ENCODE results near the gene CAMK2G. TPM values are rescaled to one million over a fixed set of nuclear protein-coding genes. Genes with fewer than 3 reads are reported as not detected.

The CAMK2G gene
- total RNA-seq, 1 donor from 2014 or later, result 22.1 TPM

DNA sequence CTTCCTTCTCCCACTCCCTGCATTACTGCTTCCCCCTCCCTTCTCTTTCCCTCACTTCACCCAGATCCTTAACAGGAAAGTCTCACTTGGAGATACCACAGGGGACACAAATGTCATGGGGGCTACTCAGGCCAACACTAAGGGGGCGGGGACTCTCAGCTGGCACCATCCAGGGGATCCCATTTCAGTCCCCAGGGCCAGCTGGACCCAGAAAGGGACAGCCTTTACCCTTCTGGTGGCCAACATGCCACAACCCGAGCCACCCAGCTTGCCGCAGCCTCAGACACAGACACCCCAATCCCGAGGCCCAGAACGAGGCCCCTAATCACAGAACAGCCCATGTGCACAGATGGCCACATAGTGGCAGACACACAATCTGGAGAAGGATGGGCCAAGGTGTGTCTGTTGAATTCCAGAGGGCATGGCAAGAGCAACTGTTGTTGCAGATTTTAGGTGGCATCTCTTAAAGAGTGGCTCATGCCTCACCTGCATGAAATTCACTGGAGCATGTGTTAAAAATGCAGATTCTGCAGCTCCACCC lies 5.6 kb downstream of the CAMK2G start:
- H3K4me3 Mint-ChIP-seq, result no peak overlapping the region
- H3K36me3 Mint-ChIP-seq (ENCODE audit: low read depth), result peaks cover 26% of the 10 kb centered on the region
- peaks cover 68% of the 10 kb centered on the region for H3K4me1 Mint-ChIP-seq
- DNase-seq, result no peak
- intact Hi-C loops (cut with micrococcal nuclease), result no loop called here
- no peak overlapping the region for H3K27ac Mint-ChIP-seq
- H3K27me3 Mint-ChIP-seq, result no peaks in the 10 kb centered on the region
- H3K9me3 Mint-ChIP-seq, result no peaks in the 10 kb centered on the region

DNA sequence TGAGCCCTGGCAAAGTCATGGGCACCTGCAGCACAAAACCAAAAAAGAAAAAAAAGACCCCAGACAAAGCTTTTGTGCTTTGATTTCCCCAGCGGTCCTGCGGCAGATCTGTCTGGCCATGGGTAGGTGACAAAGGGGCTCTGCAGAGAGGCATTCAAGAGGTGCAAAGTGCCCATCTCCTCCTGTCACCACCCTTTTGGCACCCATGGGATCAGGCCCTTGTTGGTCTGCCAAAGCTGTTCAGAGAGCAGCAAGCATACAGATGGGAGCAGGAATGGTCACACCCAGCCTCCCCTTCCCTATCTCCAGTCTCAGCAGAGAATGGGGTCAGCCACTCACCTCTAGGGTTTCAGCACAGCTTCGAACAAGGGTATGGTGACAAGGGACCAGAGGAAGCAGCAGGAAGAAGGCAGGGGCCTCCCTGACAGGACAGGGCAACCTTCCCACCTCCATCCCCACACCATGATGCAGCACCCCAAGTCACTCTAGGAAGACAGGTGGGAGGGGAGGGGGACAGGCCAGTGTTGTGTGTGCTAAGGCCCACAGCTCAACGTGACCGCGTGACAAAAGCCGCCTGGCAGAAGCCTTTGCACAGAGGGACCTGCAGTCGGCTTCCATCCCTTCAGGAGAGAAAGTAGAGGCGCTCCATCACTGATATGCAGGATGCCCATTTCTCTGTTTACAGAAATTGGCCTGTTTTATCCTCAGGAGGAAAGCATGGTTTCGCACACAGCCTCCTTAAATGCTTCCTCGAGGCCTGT lies 6.3 kb downstream of the CAMK2G start:
- Mint-ChIP-seq H3K9me3 (no peaks in the 10 kb centered on the region), H3K4me3 (no peak overlapping the region), H3K36me3 (ENCODE audit: low read depth) (peaks cover 29% of the 10 kb centered on the region), H3K4me1 (peaks cover 68% of the 10 kb centered on the region), H3K27me3 (no peaks in the 10 kb centered on the region), H3K27ac (no peak overlapping the region)
- no peak for DNase-seq
- intact Hi-C loops (cut with micrococcal nuclease), result no loop called here

DNA sequence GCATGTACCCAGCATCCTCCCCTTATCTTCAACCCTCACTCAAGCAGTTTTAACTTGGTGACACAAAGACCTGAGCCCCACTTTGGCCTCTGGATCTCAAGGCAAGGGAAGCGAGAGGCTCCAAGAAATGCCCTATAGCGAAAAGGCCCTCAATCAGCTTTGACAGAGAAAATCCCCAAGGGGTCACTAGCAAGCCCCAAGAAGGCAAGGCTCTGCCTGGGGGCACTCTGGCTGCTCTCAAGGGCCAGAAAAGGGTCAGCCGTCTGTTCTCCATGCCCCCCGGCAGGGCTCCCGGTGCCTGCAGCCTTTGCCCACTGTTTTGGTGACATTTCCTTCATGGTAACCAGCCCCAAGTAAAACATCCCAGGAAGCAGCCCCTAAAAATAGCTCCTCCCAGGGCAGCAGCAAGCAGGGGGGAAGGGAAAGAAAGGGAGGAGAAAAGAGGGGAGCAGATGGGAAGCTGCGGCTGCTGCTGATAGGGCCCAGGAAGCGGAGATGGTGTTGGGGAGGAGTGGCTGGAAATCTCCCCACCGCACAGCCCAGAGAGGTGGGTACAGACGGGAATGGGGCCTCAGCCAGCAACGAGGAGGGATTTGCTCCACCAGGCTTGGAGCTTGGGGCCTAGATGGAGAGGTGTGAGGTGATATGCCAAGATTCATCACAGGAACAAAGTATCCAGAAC lies 7.1 kb downstream of the CAMK2G start:
- peaks cover 30% of the 10 kb centered on the region for H3K36me3 Mint-ChIP-seq (ENCODE audit: low read depth)
- H3K27ac Mint-ChIP-seq, result peak overlapping the region; percentile 86
- H3K27me3 Mint-ChIP-seq, result no peaks in the 10 kb centered on the region
- DNase-seq, result no peak
- H3K4me3 Mint-ChIP-seq, result no peak overlapping the region
- peaks cover 65% of the 10 kb centered on the region for H3K4me1 Mint-ChIP-seq
- H3K9me3 Mint-ChIP-seq, result no peaks in the 10 kb centered on the region
- intact Hi-C loops (cut with micrococcal nuclease), result no loop called here

DNA sequence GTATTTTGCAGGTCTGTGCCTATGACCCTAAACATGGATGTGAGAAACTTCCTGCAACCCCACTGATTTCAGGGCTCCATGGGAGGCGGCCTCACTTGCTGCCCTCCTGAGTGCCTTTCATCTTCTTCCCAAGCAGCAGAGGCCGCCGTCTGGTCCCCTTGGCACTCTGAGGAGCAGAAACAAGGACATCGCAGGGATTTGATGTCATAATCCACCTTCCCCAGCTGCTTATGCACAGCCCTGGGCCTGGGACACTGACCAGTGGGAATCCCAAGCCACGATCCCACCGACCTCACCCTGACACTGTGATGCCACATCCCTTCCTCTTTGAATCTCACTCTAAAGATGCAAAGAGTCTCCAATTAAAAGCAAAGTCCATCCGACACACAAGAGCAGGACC lies 7.7 kb downstream of the CAMK2G start:
- Mint-ChIP-seq H3K4me3 (peak overlapping the region; percentile 75), H3K27me3 (no peaks in the 10 kb centered on the region)
- intact Hi-C loops (cut with micrococcal nuclease), result no loop called here

DNA sequence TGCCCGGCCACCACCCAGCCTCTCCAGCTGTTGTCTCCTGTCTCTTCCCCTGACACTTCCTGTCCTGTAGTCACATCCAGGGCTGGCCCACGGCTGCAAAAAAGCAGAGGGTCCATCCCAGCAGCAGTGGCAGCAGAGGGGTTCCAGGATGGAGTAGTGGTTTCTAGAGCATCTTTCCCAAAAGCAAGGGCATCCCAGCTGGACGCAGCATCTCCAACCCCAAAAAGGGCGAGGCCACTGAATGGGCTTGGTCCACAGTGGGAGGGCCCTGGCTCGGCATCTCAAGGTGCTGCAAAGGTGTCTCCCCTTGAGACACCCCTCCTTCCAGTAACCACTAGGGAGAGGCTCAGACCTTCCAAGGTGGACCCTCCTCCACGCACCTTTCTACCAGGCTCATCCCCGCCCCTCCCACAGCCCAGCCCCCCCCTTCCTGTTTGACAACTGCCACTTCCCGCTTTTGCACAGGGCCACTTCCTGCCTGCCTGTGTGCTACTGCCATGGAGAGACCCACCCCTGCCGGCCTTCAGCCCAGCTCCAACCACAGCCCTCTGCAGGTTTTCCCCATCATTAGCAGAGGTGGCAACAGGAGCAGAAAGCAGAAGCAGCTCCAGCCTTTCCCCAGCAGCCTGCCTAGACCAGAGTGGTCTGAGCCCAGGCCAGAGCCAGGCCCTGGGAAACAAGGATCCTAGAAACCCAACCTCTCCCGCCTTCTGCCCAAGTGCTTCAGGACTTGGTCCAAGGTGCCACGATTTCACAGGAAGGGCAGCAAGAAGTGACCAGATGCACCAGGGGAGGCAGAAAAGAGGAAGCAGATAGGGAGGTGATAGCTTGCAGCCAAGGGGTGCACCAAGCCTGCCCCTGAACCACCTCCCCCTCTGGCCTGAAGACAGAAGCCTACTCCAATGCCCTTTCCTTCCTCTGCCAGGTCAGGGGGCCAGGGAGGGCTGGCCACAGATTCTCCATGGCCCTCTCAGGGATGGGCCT lies 8.6 kb downstream of the CAMK2G start:
- DNase-seq, result peak; percentile 85
- H3K27me3 Mint-ChIP-seq, result no peaks in the 10 kb centered on the region
- H3K36me3 Mint-ChIP-seq (ENCODE audit: low read depth), result peaks cover 24% of the 10 kb centered on the region
- peak overlapping the region; percentile 86 for H3K27ac Mint-ChIP-seq
- peaks cover 57% of the 10 kb centered on the region for H3K4me1 Mint-ChIP-seq
- intact Hi-C loops (cut with micrococcal nuclease), result no loop called here
- no peaks in the 10 kb centered on the region for H3K9me3 Mint-ChIP-seq
- H3K4me3 Mint-ChIP-seq, result peak overlapping the region; percentile 75

More for the DNA sequence above, 7.7 kb downstream of the CAMK2G start:
- Mint-ChIP-seq H3K27ac (peak overlapping the region; percentile 86), H3K36me3 (ENCODE audit: low read depth) (peaks cover 30% of the 10 kb centered on the region), H3K9me3 (no peaks in the 10 kb centered on the region), H3K4me1 (peaks cover 62% of the 10 kb centered on the region)
- DNase-seq, result no peak

DNA sequence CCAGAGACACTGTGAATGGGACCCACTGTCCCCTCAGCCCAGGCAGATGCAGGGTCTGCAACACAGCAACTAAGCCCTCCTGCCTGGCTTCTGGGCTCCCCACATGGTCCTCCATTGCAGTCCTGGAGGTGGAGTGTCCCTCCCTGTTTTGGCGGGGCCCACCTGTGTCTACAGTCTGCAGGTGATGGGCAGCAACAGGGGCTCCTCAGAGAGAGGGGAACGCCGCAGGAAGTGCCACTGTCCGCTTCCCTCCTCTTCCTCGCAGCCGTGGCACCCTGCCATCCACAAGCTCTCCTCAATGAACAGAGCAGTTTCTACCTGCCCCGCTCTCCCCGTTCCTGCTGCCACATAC lies 9.3 kb downstream of the CAMK2G start:
- Mint-ChIP-seq H3K9me3 (no peaks in the 10 kb centered on the region), H3K4me3 (peak overlapping the region; percentile 75), H3K27me3 (no peaks in the 10 kb centered on the region), H3K36me3 (ENCODE audit: low read depth) (peaks cover 24% of the 10 kb centered on the region), H3K4me1 (peaks cover 58% of the 10 kb centered on the region), H3K27ac (peak overlapping the region; percentile 86)
- DNase-seq, result no peak
- intact Hi-C loops (cut with micrococcal nuclease), result no loop called here

DNA sequence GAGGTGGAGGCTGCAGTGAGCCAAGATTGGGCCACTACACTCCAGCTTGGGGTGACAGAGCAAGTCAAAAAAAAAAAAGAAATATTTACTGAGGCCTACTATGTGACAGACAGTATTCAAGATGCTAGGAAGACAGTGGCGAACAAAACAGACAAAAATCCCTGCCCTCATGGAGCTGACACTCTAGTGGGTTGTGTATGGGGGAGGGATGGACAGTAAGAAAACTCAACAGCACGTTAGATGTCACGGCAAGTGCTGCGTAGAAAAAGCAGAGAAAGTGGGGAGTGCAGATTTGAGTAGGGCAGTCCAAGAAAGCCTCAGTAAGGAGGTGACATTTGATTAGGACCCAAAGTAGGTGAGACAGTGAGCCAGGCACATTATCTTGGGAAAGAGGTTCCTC lies 10.1 kb downstream of the CAMK2G start:
- H3K4me3 Mint-ChIP-seq, result peak overlapping the region; percentile 75

DNA sequence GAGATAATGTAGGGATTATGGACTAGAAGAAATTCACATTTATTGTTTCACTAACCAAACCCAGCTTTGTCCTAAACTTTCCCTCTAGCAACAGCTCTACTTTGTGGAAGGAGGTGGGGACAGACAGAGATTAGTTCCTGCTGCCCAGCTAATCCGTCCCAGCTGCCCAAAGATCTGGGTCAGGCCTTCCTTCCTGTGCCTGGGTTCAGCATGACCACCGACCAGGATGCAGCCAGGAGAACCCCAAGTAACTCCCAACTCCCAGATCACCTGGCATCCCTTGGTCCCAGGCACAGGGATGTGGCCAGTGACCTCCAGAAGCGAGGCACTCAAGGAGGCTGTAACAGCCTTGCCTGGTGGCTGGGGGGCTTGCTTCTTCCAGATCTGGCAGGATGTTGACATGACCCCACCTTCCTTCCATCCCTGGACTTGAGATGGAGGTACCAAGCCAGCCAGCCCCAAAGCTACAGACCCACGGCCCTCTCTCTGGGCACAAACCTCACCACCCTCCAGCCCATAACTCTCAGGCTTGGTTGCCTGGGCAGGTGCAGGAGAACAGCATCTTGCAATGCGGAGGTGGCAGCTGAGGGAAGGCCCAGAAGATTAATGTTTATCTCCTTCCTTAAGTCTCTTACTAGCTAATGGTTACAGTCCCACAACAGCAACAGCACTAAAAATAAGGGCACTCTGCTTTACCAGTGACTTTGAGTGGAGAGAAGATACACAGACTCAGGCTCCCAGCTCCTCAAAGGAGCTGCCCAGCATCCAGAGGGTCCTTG lies 11.1 kb downstream of the CAMK2G start:
- no peaks in the 10 kb centered on the region for H3K27me3 Mint-ChIP-seq
- no peaks in the 10 kb centered on the region for H3K9me3 Mint-ChIP-seq
- intact Hi-C loops (cut with micrococcal nuclease), result no loop called here
- H3K4me1 Mint-ChIP-seq, result peaks cover 67% of the 10 kb centered on the region
- no peak overlapping the region for H3K4me3 Mint-ChIP-seq
- H3K27ac Mint-ChIP-seq, result peak overlapping the region; percentile 17
- H3K36me3 Mint-ChIP-seq (ENCODE audit: low read depth), result peaks cover 29% of the 10 kb centered on the region
- no peak for DNase-seq

More for the DNA sequence above, 10.1 kb downstream of the CAMK2G start:
- intact Hi-C loops (cut with micrococcal nuclease), result no loop called here
- no peak for DNase-seq
- no peaks in the 10 kb centered on the region for H3K27me3 Mint-ChIP-seq
- peak overlapping the region; percentile 70 for H3K27ac Mint-ChIP-seq
- peaks cover 24% of the 10 kb centered on the region for H3K36me3 Mint-ChIP-seq (ENCODE audit: low read depth)
- no peaks in the 10 kb centered on the region for H3K9me3 Mint-ChIP-seq
- H3K4me1 Mint-ChIP-seq, result peaks cover 64% of the 10 kb centered on the region

DNA sequence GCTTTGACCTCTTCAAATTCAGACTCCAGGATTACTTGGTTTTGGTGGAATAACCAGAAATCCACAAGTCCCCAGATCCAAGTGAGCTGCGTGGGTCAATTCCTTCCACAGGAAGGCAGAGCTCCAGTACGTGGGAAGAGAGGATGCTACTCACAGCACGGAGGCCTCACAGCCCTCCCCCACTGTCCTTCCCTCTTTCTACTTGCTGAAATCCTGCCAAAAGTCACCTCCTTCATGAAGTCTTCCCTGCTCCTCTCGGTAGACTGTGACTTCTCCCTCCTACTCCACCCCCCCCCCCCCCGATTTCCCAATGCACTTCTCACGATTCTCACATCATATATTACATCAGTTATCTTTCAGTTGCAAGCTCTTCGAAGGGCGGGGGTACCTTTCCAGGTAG lies 12.3 kb downstream of the CAMK2G start:
- H3K9me3 Mint-ChIP-seq, result no peaks in the 10 kb centered on the region
- intact Hi-C loops (cut with micrococcal nuclease), result no loop called here
- H3K27me3 Mint-ChIP-seq, result no peaks in the 10 kb centered on the region
- H3K36me3 Mint-ChIP-seq (ENCODE audit: low read depth), result peaks cover 35% of the 10 kb centered on the region
- no peak overlapping the region for H3K4me3 Mint-ChIP-seq
- no peak for DNase-seq
- peaks cover 73% of the 10 kb centered on the region for H3K4me1 Mint-ChIP-seq
- H3K27ac Mint-ChIP-seq, result no peak overlapping the region

DNA sequence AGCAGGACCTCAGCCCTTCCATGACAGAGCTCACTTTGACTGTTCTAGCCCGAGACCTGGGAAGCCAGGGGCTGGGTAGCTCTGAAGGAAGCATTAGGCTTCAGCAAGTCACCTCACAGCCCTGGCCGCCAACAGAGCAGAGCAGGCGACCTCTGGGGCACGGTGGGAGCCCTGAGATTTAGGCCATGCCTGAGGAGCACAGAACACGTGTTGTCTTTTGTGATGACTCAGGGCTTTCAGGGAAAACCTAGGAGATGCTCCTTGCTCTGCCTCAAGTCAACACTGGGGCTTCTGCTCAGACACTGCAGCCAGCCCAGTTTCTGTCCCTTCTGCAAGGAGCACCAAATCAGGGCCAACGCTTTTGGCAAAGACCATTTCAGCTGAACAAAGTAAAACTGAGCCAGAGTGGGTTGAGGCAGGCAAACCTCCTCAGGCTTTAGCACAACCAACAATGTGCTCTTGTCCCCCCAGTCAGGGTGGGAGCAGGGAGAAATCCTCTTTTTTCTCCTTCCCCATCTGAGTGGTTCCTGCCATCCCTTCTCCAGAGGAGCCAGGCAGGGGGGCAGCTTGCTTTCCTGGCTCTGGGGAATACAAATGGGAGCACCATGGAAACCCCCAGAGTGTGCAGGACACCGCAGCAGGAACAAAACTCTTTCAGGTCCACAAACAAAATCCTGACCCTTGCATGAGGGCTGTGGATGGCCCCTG lies 14.4 kb downstream of the CAMK2G start:
- H3K9me3 Mint-ChIP-seq, result no peaks in the 10 kb centered on the region
- no peaks in the 10 kb centered on the region for H3K27me3 Mint-ChIP-seq
- no peak for DNase-seq
- intact Hi-C loops (cut with micrococcal nuclease), result no loop called here
- peak overlapping the region; percentile 56 for H3K27ac Mint-ChIP-seq
- H3K4me1 Mint-ChIP-seq, result peaks cover 56% of the 10 kb centered on the region
- peaks cover 35% of the 10 kb centered on the region for H3K36me3 Mint-ChIP-seq (ENCODE audit: low read depth)
- peak overlapping the region; percentile 37 for H3K4me3 Mint-ChIP-seq

DNA sequence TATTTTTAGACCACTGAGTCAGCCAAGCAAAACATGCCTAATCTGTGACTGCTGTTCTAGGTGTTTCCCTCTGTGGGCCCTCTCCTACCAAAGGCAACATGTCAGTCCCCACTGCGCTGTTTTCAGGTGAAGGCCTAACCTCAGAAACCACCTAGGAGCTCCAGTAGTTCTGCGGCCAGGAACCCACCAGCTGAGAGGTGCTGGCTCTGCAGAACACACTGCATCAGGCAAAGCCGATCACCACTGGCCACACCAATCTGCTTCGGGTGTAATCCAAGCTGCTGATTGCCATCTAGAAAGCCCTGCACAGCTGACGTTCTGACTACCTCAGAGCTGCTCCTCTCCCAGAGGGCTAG lies 14.9 kb downstream of the CAMK2G start:
- H3K4me1 Mint-ChIP-seq, result peaks cover 51% of the 10 kb centered on the region
- H3K4me3 Mint-ChIP-seq, result peak overlapping the region; percentile 37
- peak overlapping the region; percentile 56 for H3K27ac Mint-ChIP-seq

DNA sequence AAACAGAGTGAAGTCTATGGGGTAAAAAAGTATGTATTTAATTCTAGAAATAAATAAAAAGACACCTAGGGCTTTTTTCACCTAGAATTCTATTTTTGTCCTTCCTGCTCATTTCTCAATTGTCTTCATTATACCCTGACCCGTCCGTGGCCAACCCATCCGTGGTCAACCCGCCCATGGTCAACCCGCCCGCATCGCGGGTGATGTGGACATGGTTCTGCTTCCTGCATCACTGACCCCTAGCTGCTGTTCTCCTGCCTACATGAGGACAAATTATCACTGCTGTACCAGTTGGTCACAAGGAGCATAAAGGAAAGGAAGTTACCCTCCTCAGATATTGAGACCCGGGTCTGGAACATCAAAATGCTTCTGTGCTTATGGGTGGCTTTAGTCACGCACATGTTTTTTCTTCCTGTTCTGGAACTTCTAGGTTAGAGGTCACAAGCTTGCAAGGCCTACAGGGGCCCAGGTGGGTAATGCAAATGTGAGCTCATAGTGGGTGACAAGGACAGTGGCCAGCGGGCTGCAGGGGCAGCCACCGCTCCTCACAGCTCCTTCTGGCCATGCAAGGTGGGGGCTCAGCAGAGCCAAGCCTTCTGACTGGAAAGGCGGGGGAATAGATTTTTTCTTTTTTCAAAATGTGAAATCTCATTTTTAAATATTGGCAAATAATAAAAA lies 15.5 kb downstream of the CAMK2G start:
- no peaks in the 10 kb centered on the region for H3K27me3 Mint-ChIP-seq
- DNase-seq, result no peak
- H3K9me3 Mint-ChIP-seq, result no peaks in the 10 kb centered on the region
- peak overlapping the region; percentile 71 for H3K27ac Mint-ChIP-seq
- H3K4me3 Mint-ChIP-seq, result peak overlapping the region; percentile 70
- intact Hi-C loops (cut with micrococcal nuclease), result no loop called here
- H3K36me3 Mint-ChIP-seq (ENCODE audit: low read depth), result peaks cover 37% of the 10 kb centered on the region
- H3K4me1 Mint-ChIP-seq, result peaks cover 50% of the 10 kb centered on the region

More for the DNA sequence above, 14.9 kb downstream of the CAMK2G start:
- Mint-ChIP-seq H3K27me3 (no peaks in the 10 kb centered on the region), H3K9me3 (no peaks in the 10 kb centered on the region), H3K36me3 (ENCODE audit: low read depth) (peaks cover 39% of the 10 kb centered on the region)
- peak; percentile 84 for DNase-seq
- intact Hi-C loops (cut with micrococcal nuclease), result no loop called here
